ENCODE results near the gene IFI27. TPM values are rescaled to one million over a fixed set of nuclear protein-coding genes. Genes with fewer than 3 reads are reported as not detected.

The IFI27 gene
- total RNA-seq, 1 donor, result 80.7 TPM

DNA sequence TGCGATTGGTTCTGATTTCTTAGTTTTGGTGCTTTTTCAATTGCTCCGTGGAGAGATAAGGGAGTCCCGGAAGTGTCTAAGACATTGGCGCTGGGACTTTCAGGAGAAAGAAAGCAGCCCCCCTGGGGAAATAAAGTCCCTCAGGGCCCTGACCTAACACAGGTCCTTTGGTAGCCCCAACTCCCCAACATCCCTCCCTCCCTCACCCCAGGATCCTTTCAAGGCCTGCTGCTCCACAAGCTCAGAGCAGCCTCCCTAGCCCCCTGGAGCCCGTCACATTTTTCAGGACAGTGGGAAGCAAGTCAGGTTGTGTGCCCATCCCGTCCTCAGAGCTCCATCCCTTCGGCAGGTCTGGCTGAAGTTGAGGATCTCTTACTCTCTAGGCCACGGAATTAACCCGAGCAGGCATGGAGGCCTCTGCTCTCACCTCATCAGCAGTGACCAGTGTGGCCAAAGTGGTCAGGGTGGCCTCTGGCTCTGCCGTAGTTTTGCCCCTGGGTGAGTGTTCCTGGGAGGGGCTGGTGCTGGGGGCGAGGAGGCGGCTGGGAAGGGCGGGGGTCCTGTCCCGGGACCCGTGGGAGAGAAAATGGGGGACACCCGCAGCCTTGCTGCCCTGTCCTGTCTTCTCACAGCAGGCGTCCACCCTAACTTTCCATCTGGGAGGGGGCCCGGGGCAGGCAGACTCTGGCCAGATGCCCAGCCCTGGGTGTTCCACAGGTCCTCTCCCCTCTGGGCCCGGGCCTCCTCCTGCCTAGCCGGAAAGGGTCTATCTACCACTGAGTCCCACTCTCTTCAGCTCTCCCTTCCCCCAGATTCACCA is 950 bp downstream of the IFI27 start:
- H3K27ac ChIP-seq (ENCODE audit: low read depth, low read length), result no peak overlapping the region
- no peak for TF ChIP-seq CTCF (IDR thresholded peaks at IDR 0.05; ENCODE audit: extremely low read depth, low read depth, low read length)
- H3K27me3 ChIP-seq (ENCODE audit: insufficient read depth, low read length), result peaks cover 7% of the 10 kb centered on the region
- no peaks in the 10 kb centered on the region for H3K79me2 ChIP-seq (ENCODE audit: insufficient read depth, low read length)
- no peaks in the 10 kb centered on the region for H3K9me3 ChIP-seq (ENCODE audit: low read depth, low read length)
- H3K4me1 ChIP-seq (ENCODE audit: insufficient read depth, low read length), result peaks cover 18% of the 10 kb centered on the region
- no peak overlapping the region for H2AFZ ChIP-seq (ENCODE audit: low read length)
- no peak overlapping the region for H3K4me3 ChIP-seq (ENCODE audit: insufficient read depth, low read length)
- DNase-seq (ENCODE audit: insufficient read length, low spot score, missing footprints), result no peak
- H4K20me1 ChIP-seq (ENCODE audit: insufficient read depth, low read length), result no peaks in the 10 kb centered on the region
- H3K4me2 ChIP-seq (ENCODE audit: insufficient read depth, low read length), result no peak overlapping the region
- no peaks in the 10 kb centered on the region for H3K36me3 ChIP-seq (ENCODE audit: insufficient read depth, low read length)

- Histone ChIP-seq H3K27ac (ENCODE audit: low read depth, low read length) (no peak overlapping the region), H3K79me2 (ENCODE audit: insufficient read depth, low read length) (no peaks in the 10 kb centered on the region), H3K4me1 (ENCODE audit: insufficient read depth, low read length) (peaks cover 18% of the 10 kb centered on the region), H3K36me3 (ENCODE audit: insufficient read depth, low read length) (no peaks in the 10 kb centered on the region), H3K4me2 (ENCODE audit: insufficient read depth, low read length) (no peak overlapping the region), H2AFZ (ENCODE audit: low read length) (no peak overlapping the region), H3K4me3 (ENCODE audit: insufficient read depth, low read length) (no peak overlapping the region), H3K27me3 (ENCODE audit: insufficient read depth, low read length) (peaks cover 12% of the 10 kb centered on the region), H3K9me3 (ENCODE audit: low read depth, low read length) (no peaks in the 10 kb centered on the region), H4K20me1 (ENCODE audit: insufficient read depth, low read length) (no peaks in the 10 kb centered on the region)
- TF ChIP-seq CTCF (IDR thresholded peaks at IDR 0.05; ENCODE audit: extremely low read depth, low read depth, low read length), result no peak
- DNase-seq (ENCODE audit: insufficient read length, low spot score, missing footprints), result no peak
Measured at GRCh38 chr14:94112513-94113063, 2.1 kb downstream of the IFI27 start.

- H2AFZ ChIP-seq (ENCODE audit: low read length), result no peak overlapping the region
- H3K27me3 ChIP-seq (ENCODE audit: insufficient read depth, low read length), result peaks cover 16% of the 10 kb centered on the region
- H3K4me3 ChIP-seq (ENCODE audit: insufficient read depth, low read length), result no peak overlapping the region
- TF ChIP-seq CTCF (IDR thresholded peaks at IDR 0.05; ENCODE audit: extremely low read depth, low read depth, low read length), result no peak
- DNase-seq (ENCODE audit: insufficient read length, low spot score, missing footprints), result no peak
- no peaks in the 10 kb centered on the region for H3K36me3 ChIP-seq (ENCODE audit: insufficient read depth, low read length)
- H3K4me1 ChIP-seq (ENCODE audit: insufficient read depth, low read length), result peaks cover 18% of the 10 kb centered on the region
- no peaks in the 10 kb centered on the region for H3K9me3 ChIP-seq (ENCODE audit: low read depth, low read length)
- H3K4me2 ChIP-seq (ENCODE audit: insufficient read depth, low read length), result no peak overlapping the region
- H3K27ac ChIP-seq (ENCODE audit: low read depth, low read length), result no peak overlapping the region
- no peaks in the 10 kb centered on the region for H3K79me2 ChIP-seq (ENCODE audit: insufficient read depth, low read length)
- no peaks in the 10 kb centered on the region for H4K20me1 ChIP-seq (ENCODE audit: insufficient read depth, low read length)
Measured at GRCh38 chr14:94113073-94113472, 2.5 kb downstream of the IFI27 start.

DNA sequence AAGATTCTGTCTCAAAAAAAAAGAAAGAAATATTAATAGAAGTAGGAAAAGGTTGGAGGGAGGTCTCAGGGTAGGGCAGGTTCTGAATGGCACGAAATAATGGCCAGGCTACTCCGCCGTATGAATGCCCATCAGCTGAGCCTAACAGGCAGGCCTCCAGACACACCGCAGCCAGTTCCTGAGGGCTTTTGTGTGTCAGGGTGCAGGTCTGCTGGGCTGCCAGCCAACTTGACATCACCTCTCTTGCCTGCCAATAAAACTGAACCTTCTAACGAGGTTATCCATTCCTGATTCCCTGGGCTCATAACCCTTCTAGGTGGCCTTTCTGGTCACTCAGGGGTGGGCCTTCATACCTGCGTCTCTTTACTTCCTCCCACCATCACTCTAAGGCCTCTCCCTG is 3.0 kb downstream of the IFI27 start:
- no peak for TF ChIP-seq CTCF (IDR thresholded peaks at IDR 0.05; ENCODE audit: extremely low read depth, low read depth, low read length)
- Histone ChIP-seq H3K4me1 (ENCODE audit: insufficient read depth, low read length) (peaks cover 18% of the 10 kb centered on the region), H3K27ac (ENCODE audit: low read depth, low read length) (peak overlapping the region; percentile 8), H3K4me3 (ENCODE audit: insufficient read depth, low read length) (no peak overlapping the region), H3K9me3 (ENCODE audit: low read depth, low read length) (no peaks in the 10 kb centered on the region), H2AFZ (ENCODE audit: low read length) (no peak overlapping the region), H3K27me3 (ENCODE audit: insufficient read depth, low read length) (peaks cover 17% of the 10 kb centered on the region), H4K20me1 (ENCODE audit: insufficient read depth, low read length) (no peaks in the 10 kb centered on the region), H3K36me3 (ENCODE audit: insufficient read depth, low read length) (no peaks in the 10 kb centered on the region), H3K4me2 (ENCODE audit: insufficient read depth, low read length) (no peak overlapping the region), H3K79me2 (ENCODE audit: insufficient read depth, low read length) (no peaks in the 10 kb centered on the region)
- DNase-seq (ENCODE audit: insufficient read length, low spot score, missing footprints), result no peak
